CD4-positive, alpha-beta T cell treated with Interleukin-4 for 1 hour (primary cell): ENCODE measurements around the gene GABRD.

Source experiments
- DNase-seq, 2 donors: peaks; one replicate each; pipeline ENCODE4 v3.0.0-alpha.2; 2020 to 2022

GABRD gene

DNA sequence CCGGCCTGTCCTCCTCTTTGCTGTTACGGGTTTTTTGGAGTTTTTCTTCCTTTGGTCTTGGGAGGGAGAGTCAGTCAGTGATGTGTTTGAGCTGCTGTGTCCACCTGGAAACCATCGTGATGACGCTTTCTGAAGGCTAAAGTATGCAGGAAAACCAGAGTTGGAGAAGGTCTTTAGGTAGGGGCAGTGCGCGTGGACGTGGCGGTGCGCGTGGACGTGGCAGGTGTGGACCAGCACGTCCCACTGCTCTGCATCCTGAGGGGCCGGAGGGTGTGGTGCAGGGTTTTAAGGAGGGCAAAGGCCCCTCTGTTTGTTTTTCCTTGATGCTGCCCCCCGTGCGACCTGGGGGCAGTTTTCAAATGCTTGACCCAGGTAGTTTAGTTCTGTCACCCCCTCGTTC is 61.0 kb downstream of the GABRD start:
- DNase-seq: no peak
